IPS-20b (cell line): ENCODE measurements around the gene MYO18A.
"Not testable (repeated sequence)": the region's sequence is repeated elsewhere in the genome, so short reads cannot be mapped to it uniquely, and the experiment has no call there.

Source experiments
- H3K27ac ChIP-seq: one replicate; pipeline ENCODE4 v1.5.1; 2013; ENCODE audit warnings: low read length
- H3K27me3 ChIP-seq: 2 replicates; pipeline ENCODE4 v1.6.1; 2013; ENCODE audit warnings: mild to moderate bottlenecking, low read length, inconsistent platforms; ENCODE audit not compliant: insufficient read depth
- H3K36me3 ChIP-seq: 2 replicates; pipeline ENCODE4 v1.6.1; 2013; ENCODE audit warnings: low read depth, mild to moderate bottlenecking, inconsistent platforms, low read length, moderate library complexity; ENCODE audit not compliant: insufficient read depth
- H3K4me1 ChIP-seq: 2 replicates; pipeline ENCODE4 v1.6.1; 2013; ENCODE audit warnings: mild to moderate bottlenecking, control low read depth, inconsistent platforms, low read length, moderate library complexity; ENCODE audit not compliant: insufficient read depth
- H3K4me3 ChIP-seq: 2 replicates; pipeline ENCODE4 v1.5.1; 2013; ENCODE audit warnings: mild to moderate bottlenecking, low read length, inconsistent platforms
- H3K9ac ChIP-seq: 2 replicates; pipeline ENCODE4 v1.6.1; 2013; ENCODE audit warnings: low read depth, mild to moderate bottlenecking, inconsistent platforms, low read length, moderate library complexity
- H3K9me3 ChIP-seq: 2 replicates; pipeline ENCODE4 v1.6.1; 2013; ENCODE audit warnings: mild to moderate bottlenecking, low read depth, low read length, inconsistent platforms; ENCODE audit not compliant: insufficient read depth

Gene MYO18A

DNA sequence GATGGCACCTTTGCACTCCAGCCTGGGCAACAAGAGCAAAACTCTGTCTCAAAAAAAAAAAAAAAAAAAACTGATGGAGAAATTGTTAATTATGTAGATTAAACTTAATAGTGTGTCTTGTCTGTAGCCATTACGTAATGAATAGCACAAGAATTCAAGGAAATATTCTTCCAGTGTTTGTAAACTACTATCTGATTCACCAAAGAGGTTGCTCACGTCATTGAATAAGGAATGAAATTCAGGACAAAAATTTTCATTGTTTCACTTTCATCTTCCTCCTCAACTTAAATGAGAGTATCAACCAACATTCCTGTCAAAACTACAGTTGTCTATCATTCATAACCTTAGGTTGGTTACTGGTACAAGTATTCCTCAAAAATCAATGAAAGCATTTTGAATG lies 30.7 kb upstream of the MYO18A start:
- Histone ChIP-seq H3K9me3 (no peaks in the 10 kb centered on the region), H3K4me1 (peaks cover 6% of the 10 kb centered on the region), H3K9ac (no peak overlapping the region), H3K27me3 (no peaks in the 10 kb centered on the region), H3K36me3 (no peaks in the 10 kb centered on the region), H3K4me3 (no peak overlapping the region), H3K27ac (no peak overlapping the region)

DNA sequence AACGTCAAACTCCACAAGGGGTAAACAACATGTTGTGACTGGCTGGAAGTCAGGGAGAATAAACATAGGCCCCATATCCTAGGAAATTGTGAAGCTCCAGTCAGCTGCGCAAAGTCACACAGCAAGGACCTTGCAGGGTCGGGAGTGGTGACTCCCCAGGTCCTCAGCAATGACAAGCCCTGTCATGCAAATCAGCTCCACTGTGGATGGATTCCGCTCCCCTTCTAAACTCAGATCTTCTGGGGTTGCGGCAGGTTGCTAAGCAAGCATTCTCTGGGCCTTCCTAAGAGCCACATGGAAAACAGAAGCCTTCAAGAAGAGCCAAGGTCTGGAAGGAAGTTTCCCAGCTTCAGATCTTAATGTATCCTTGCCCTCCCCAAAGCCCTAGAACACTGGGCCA lies 28.9 kb upstream of the MYO18A start:
- H3K4me1 ChIP-seq, result peaks cover 6% of the 10 kb centered on the region
- no peaks in the 10 kb centered on the region for H3K36me3 ChIP-seq
- no peak overlapping the region for H3K27ac ChIP-seq
- no peak overlapping the region for H3K9ac ChIP-seq
- H3K9me3 ChIP-seq, result no peaks in the 10 kb centered on the region
- no peak overlapping the region for H3K4me3 ChIP-seq
- no peaks in the 10 kb centered on the region for H3K27me3 ChIP-seq

DNA sequence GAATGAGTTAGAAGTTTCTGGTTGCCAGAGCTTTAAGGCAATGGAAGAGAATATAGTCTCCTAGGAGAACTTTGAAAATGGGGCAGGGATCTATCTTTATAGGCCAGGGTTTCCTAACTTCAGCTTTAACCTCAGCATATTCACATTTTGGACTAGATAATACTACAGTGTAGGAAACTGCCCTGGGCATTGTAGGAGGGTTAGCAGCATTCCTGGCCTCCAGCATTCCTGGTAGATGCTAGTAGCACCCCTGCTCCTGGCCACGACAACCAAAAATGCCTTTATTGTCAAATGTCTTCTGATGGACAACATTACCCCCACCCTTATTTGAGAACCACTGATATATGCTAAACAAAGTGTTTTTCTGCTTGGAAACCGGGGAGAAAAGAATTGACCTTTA lies 27.8 kb upstream of the MYO18A start:
- H3K27ac ChIP-seq, result no peak overlapping the region
- H3K4me3 ChIP-seq, result no peak overlapping the region
- H3K27me3 ChIP-seq, result no peaks in the 10 kb centered on the region
- H3K36me3 ChIP-seq, result no peaks in the 10 kb centered on the region
- peaks cover 6% of the 10 kb centered on the region for H3K4me1 ChIP-seq
- no peaks in the 10 kb centered on the region for H3K9me3 ChIP-seq
- no peak overlapping the region for H3K9ac ChIP-seq

DNA sequence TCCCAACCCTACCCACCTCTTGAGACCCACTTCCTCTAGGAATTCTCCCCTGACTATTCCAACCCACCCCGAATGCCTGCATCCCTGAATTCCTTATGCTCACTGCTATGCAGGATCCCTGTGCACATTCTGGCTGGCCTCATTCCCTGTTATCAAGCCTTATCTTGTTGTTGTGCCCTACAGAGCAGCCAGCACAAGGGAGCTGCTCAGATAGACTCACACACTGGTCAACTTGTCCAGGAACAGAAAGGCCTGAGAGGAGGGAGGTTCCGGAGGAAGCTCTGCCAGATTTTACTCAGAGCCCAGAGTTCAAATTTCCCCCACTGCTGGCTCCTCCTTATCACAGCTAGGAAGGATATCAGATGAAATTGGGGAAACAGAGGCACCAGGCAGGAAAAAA lies 24.8 kb upstream of the MYO18A start:
- Histone ChIP-seq H3K27me3 (no peaks in the 10 kb centered on the region), H3K36me3 (no peaks in the 10 kb centered on the region)

DNA sequence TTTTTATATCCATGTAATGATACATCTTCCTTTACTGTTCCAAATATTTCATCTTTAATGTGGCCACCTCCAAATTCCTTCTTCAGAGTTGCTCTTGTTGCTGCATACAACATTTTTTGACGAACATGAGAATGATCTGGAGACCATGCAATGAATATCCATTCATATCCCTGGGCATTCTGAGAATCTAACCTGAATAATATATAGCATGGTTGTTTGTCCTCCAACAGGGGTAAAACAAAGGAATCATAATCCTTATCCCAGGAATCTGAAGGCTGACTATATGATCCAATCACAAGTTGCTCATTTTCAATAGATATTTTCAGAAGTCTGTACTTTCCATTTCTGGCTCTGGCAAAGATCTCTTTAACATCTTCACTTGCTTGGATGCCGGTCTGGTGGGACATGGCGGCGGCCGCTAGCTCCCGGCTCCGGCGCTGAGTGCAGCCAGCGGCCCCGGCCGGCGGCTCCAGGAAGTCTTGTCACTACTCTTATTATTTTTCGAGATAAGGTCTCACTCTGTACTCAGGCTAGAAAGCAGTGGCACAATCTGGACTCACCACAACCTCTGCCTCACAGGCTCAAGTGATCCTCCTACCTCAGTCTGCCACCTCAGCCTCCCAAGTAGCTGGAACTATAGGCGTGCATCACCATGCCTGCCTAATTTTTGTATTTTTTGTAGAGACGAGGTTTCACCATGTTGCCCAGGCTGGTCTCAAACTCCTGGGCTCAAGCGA lies 24.0 kb upstream of the MYO18A start:
- not testable (repeated sequence) for H3K27ac ChIP-seq, H3K9me3 ChIP-seq, H3K9ac ChIP-seq, H3K4me1 ChIP-seq, H3K36me3 ChIP-seq, H3K27me3 ChIP-seq, H3K4me3 ChIP-seq

More for the DNA sequence above, 24.8 kb upstream of the MYO18A start:
- Histone ChIP-seq H3K27ac (no peak overlapping the region), H3K4me1 (peaks cover 6% of the 10 kb centered on the region), H3K9ac (no peak overlapping the region), H3K9me3 (no peaks in the 10 kb centered on the region), H3K4me3 (no peak overlapping the region)

DNA sequence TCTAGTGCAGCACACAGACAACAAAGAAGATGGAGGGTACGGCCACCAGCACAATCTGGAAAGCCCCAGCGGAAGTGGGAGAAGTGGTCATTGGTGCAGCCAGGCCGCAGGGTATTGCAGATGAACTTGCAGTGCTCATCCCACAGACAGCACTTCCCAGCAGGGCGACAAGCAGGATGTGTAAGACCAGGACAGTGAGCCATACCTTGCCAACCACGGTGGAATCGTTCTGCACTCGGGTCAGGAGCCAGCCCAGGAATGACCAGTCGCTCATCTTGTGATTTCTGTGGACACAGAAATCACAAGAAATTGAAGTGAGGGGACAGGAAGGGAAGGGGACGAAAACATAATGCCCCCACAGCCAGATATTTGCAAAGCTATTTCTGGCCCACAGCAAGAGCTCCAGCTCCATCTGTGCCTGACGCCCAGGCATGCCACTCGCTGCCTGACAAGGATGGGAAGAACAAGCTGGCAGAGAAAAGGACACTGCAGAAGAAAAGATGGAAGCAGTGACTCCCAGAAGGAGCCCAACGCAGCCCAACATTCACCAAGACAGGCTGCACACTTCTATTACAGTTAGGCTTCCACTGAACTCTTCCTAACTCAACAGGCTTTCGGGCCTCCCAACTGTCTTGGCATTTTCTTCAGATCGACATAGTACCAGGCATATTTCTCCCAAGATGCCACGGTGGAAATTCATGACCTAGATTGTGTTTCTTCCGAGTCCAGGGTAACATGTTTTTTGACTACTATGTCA lies 17.5 kb upstream of the MYO18A start:
- Histone ChIP-seq H3K27ac (no peak overlapping the region), H3K4me3 (no peak overlapping the region), H3K9me3 (no peaks in the 10 kb centered on the region), H3K36me3 (no peaks in the 10 kb centered on the region), H3K27me3 (no peaks in the 10 kb centered on the region), H3K4me1 (no peaks in the 10 kb centered on the region), H3K9ac (no peak overlapping the region)

DNA sequence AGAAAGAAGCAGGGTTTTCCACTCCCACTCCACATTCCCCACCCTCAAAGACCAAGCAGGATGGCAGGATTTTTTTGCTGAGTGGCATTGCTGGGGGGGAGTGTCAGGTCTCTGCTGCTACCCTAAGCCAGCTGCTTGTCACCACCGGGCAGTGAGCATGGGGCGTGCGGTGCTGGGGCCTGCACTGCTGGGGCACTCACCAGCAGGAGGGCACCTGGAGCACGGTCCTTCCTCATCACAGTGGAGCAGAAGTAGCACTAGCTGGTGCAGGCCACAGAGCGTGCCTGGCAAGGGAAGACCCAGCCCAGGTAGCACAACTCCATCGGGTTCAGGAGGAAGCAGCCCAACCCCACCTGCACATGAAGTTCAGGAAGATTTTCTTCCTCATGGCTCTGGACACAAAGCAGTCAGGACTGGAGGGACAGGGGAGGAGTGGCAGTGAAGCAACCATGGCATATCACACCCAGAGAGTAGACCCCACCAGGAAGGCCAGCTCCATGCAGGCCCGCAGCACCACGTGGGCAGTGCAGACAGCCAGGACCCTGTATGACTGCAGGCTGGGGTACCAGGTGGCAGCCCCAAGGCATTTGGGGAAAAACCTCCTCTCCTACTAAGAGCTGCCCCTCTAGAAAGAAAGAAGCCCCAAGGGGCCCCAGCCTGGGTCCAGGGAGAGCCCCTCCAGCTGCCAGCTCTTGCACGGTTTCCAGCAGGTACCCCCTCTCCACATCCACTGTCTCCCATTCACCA lies 16.7 kb upstream of the MYO18A start:
- H3K27me3 ChIP-seq, result no peaks in the 10 kb centered on the region
- no peaks in the 10 kb centered on the region for H3K4me1 ChIP-seq
- H3K36me3 ChIP-seq, result no peaks in the 10 kb centered on the region
- H3K4me3 ChIP-seq, result no peak overlapping the region
- no peak overlapping the region for H3K27ac ChIP-seq
- H3K9ac ChIP-seq, result no peak overlapping the region
- H3K9me3 ChIP-seq, result no peaks in the 10 kb centered on the region

DNA sequence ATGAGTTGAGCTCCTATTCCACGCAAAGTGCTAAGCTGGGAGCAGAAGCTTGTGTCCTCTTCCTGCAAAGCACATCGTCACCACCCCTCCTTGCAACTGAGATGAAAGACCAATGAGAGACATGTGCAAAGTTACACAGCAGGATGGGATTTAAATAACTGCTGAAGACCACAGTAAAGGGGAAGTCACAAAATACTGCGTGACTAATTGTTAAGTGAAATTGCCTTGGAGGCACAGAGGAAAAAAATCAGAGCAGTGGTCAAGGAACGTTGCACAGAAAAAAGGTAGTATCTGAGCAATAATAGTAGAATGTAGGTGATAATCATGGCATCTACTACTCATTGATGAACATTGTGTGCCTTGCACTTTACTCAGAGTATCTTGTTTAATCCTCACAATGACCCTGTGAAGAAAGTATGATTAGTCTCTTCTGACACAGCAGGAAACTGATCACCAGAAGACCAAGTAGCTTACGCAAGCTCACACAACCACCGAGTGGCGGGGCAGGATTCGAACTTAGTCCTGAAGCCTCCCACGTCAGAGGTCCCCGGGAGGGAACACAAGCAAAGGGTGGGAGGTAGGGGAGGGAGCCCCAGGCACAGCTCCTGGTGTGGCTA lies 15.4 kb upstream of the MYO18A start:
- Histone ChIP-seq H3K27ac (no peak overlapping the region), H3K9me3 (no peaks in the 10 kb centered on the region), H3K36me3 (no peaks in the 10 kb centered on the region), H3K4me3 (no peak overlapping the region), H3K9ac (no peak overlapping the region), H3K27me3 (no peaks in the 10 kb centered on the region), H3K4me1 (no peaks in the 10 kb centered on the region)

DNA sequence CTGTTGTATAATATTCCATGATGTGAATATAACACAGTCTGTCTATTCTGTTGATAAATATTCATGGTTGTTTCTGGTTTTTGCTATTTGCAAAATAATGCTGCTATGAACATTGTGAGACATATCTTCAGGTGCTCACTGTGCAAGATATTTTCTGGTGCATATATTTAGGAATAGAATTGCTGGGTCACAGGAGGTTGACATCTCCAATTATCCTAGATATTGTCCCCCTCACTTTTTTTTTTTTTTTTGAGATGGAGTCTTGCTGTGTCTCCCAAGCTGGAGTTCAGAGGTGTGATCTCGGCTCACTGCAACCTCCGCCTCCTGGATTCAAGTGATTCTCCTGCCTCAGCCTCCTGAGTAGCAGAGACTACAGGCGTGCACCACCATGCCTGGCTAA lies 14.5 kb upstream of the MYO18A start:
- no peaks in the 10 kb centered on the region for H3K27me3 ChIP-seq
- no peaks in the 10 kb centered on the region for H3K36me3 ChIP-seq
- no peak overlapping the region for H3K27ac ChIP-seq
- no peaks in the 10 kb centered on the region for H3K4me1 ChIP-seq
- no peak overlapping the region for H3K4me3 ChIP-seq
- no peaks in the 10 kb centered on the region for H3K9me3 ChIP-seq
- H3K9ac ChIP-seq, result no peak overlapping the region

DNA sequence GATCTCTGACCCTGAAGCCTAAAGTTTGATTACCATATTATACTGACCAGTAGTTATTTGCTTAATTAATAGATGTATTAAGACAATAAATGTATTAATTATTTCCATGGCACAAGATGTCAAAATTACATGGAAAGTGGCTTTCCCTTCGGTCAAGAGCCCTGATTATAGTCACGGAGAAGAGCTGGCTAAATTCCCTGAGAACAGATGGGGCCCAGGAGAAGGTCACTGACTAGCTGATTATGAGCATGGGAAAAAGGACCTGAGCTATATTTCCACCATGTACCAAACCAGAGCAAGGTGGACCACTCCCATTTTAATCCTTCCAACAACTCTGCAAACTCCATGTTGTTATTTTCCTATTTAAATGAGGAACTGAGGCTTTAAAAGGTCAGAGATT lies 12.9 kb upstream of the MYO18A start:
- Histone ChIP-seq H3K9ac (no peak overlapping the region), H3K36me3 (no peaks in the 10 kb centered on the region), H3K4me1 (no peaks in the 10 kb centered on the region), H3K4me3 (no peak overlapping the region), H3K9me3 (no peaks in the 10 kb centered on the region), H3K27me3 (no peaks in the 10 kb centered on the region), H3K27ac (no peak overlapping the region)

DNA sequence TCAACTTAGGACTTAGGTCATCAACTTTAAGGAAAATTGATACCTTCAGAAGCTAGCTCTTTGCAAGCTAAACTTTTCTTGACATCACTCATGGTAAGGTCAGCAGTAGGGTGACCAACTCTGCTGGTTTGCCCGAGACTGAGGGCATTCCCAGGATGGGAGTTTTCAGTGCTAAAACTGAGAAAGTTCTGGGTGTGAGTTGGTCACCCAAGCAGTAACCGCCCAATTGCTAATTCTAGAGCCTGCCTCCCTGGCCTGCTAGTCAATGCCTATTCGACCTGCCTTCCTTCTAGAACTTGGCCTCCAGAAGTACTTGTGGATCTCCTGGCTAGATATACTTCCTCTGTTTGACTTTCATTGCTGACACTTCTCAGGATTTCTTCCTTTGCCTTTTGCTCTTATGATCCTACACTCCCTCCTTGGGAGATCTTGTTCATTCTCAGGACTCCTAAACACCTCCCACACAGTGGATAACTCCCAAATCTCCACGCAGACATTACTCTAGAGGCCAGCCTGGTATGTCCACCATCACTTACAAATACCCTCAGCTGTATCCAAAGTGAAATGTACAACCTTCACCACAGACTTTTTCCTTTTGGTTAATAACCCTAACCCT lies 10.5 kb upstream of the MYO18A start:
- no peaks in the 10 kb centered on the region for H3K36me3 ChIP-seq
- H3K4me3 ChIP-seq, result no peak overlapping the region
- H3K9me3 ChIP-seq, result no peaks in the 10 kb centered on the region
- H3K27ac ChIP-seq, result no peak overlapping the region
- no peak overlapping the region for H3K9ac ChIP-seq
- H3K4me1 ChIP-seq, result no peaks in the 10 kb centered on the region
- H3K27me3 ChIP-seq, result no peaks in the 10 kb centered on the region
